Glutamatergic neuron (in vitro differentiated cells): Measurements from ENCODE around the gene PRMT7. TPM values are rescaled to one million over a fixed set of nuclear protein-coding genes. Genes with fewer than 3 reads are reported as not detected.

Experiments used
- DNase-seq: peaks from one replicate; pipeline ENCODE4 v3.0.0; 2022
- H3K27ac Mint-ChIP-seq: one replicate; pipeline ENCODE4 v1.8.0; 2020; ENCODE audit warnings: mild to moderate bottlenecking, mixed read lengths, inconsistent platforms; ENCODE audit not compliant: unreplicated experiment
- H3K27me3 Mint-ChIP-seq: one replicate; pipeline ENCODE4 v1.8.0; 2020; ENCODE audit warnings: mild to moderate bottlenecking, moderate library complexity, mixed read lengths, inconsistent platforms; ENCODE audit not compliant: unreplicated experiment
- H3K36me3 Mint-ChIP-seq: one replicate; pipeline ENCODE4 v1.8.0; 2020; ENCODE audit warnings: mild to moderate bottlenecking, mixed read lengths, inconsistent platforms; ENCODE audit not compliant: unreplicated experiment
- H3K4me1 Mint-ChIP-seq: one replicate; pipeline ENCODE4 v1.8.0; 2020; ENCODE audit warnings: mild to moderate bottlenecking, low read depth, mixed read lengths, inconsistent platforms; ENCODE audit not compliant: unreplicated experiment
- H3K4me3 Mint-ChIP-seq: one replicate; pipeline ENCODE4 v1.8.0; 2020; ENCODE audit warnings: mild to moderate bottlenecking, mixed read lengths, inconsistent platforms; ENCODE audit not compliant: unreplicated experiment
- H3K9me3 Mint-ChIP-seq: one replicate; pipeline ENCODE4 v1.8.0; 2020; ENCODE audit warnings: mild to moderate bottlenecking, moderate library complexity, mixed read lengths, inconsistent platforms; ENCODE audit not compliant: unreplicated experiment
- total RNA-seq: library from RNA; stranded (reverse); fragmentation: NEBNext Ultra II Directional; extraction: Animal tissue kit (Norgen Biotek cat#: 25700); gene quantifications from one replicate; pipeline ENCODE4 v1.2.1, GENCODE V29; 2021; ENCODE audit not compliant: unreplicated experiment
- TF ChIP-seq, protein P1 (sequence below): fragments of 200-600 bp; sonication (generic); IDR thresholded peaks from one replicate; pipeline ENCODE4 v1.5.0; 2021; ENCODE audit not compliant: partially characterized antibody, unreplicated experiment

Gene PRMT7
- total RNA-seq, 1 donor from 2014 or later: 62.7 TPM

DNA sequence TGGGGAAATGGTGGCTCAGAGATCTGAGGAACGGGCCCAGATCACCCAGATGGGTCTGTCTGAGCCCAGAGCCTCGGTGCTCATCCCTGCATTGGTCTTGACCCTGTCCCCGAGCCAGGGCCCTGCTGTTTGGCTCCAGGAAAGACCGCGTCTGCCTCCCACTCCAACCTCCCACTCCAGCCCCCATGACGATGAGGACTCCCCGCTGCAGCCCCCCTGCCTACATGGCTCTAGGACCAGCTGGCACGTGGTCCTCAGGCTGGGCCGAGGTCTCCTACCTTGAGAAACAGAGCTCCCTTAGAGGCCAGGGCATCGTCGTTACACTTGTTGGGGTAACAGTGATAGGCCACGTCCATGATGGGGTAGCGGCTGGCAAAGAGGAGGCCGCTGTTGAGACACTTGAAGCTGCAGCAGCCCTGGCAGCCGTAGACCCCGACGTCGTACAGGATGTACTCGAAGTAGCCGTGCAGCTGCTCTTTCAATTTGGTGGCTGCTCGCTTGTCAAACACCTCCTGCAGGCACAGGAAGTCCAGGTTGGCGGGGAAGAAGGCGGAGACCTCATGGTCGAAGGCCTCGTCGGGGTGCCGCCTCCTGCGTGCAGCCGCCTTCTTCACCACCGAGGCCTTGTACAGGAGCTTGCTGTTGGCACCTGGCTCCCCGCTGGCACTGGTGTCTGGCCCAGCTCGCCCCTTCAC lies 59.9 kb downstream of the PRMT7 start:
- peaks cover 16% of the 10 kb centered on the region for H3K9me3 Mint-ChIP-seq
- no peaks in the 10 kb centered on the region for H3K36me3 Mint-ChIP-seq
- H3K27ac Mint-ChIP-seq: no peak overlapping the region
- H3K27me3 Mint-ChIP-seq: peaks cover 25% of the 10 kb centered on the region
- H3K4me3 Mint-ChIP-seq: no peak overlapping the region
- DNase-seq: no peak
- TF ChIP-seq, protein P1, sequence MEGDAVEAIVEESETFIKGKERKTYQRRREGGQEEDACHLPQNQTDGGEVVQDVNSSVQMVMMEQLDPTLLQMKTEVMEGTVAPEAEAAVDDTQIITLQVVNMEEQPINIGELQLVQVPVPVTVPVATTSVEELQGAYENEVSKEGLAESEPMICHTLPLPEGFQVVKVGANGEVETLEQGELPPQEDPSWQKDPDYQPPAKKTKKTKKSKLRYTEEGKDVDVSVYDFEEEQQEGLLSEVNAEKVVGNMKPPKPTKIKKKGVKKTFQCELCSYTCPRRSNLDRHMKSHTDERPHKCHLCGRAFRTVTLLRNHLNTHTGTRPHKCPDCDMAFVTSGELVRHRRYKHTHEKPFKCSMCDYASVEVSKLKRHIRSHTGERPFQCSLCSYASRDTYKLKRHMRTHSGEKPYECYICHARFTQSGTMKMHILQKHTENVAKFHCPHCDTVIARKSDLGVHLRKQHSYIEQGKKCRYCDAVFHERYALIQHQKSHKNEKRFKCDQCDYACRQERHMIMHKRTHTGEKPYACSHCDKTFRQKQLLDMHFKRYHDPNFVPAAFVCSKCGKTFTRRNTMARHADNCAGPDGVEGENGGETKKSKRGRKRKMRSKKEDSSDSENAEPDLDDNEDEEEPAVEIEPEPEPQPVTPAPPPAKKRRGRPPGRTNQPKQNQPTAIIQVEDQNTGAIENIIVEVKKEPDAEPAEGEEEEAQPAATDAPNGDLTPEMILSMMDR: no peak
- peaks cover 23% of the 10 kb centered on the region for H3K4me1 Mint-ChIP-seq

DNA sequence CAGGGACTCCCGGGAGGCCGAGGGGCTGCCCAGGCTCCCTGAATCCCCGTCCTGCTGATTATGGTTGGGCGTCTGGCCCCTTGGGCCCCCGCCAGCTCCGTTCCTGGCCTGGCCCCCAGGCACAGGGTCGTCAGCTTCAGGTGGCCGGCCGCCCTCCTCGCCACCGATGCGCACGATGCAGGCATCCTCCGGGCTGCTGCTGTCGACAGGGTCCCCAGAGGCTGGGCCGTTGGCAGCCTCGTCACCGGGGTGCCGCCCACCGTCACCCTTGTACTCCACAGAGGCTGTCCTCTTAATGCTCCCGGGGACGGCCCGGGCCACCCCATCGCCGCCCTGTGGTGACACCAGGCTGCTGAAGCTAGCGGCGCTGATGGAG lies 60.4 kb downstream of the PRMT7 start:
- H3K27ac Mint-ChIP-seq: no peak overlapping the region
- no peak overlapping the region for H3K4me3 Mint-ChIP-seq
- H3K36me3 Mint-ChIP-seq: no peaks in the 10 kb centered on the region
- TF ChIP-seq, protein P1: no peak
- H3K4me1 Mint-ChIP-seq: peaks cover 18% of the 10 kb centered on the region
- DNase-seq: no peak
- H3K9me3 Mint-ChIP-seq: peaks cover 10% of the 10 kb centered on the region
- H3K27me3 Mint-ChIP-seq: peaks cover 19% of the 10 kb centered on the region

DNA sequence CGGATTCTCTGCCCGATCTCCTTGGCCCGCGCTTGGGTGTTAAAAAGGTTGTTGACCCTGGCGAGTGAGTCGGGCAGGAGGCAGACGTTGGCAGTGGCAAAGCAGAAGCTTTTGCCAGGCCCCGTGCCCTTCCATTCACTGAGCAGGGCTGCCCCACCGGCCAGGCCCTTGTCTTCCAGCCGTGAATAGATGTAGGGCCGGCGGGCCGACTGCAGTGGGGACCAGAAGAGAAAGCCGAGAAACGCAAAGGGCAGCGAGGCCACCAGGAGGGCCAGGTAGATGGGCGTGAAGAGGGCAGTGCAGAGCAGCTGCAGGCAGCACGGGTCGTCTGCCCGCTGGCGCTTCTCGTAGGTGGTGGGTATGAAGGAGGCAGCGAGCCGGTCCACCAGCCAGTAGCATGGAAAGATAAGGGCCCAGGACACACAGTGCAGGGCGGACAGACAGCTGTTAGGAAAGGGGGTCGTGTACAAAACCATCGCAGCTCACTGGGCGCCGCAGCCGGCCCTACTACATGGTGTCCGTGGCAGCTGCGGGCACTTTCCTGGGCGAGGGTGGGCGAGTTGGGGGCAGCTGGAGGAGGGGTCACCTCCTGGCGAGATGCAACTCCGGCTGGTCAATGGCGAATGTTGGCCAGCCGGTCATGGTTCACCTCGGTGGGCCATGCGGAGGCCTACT lies 61.0 kb downstream of the PRMT7 start:
- H3K27ac Mint-ChIP-seq: no peak overlapping the region
- DNase-seq: no peak
- TF ChIP-seq, protein P1: no peak
- H3K4me3 Mint-ChIP-seq: no peak overlapping the region
- H3K36me3 Mint-ChIP-seq: no peaks in the 10 kb centered on the region
- peaks cover 16% of the 10 kb centered on the region for H3K27me3 Mint-ChIP-seq
- peaks cover 9% of the 10 kb centered on the region for H3K9me3 Mint-ChIP-seq
- peaks cover 16% of the 10 kb centered on the region for H3K4me1 Mint-ChIP-seq

DNA sequence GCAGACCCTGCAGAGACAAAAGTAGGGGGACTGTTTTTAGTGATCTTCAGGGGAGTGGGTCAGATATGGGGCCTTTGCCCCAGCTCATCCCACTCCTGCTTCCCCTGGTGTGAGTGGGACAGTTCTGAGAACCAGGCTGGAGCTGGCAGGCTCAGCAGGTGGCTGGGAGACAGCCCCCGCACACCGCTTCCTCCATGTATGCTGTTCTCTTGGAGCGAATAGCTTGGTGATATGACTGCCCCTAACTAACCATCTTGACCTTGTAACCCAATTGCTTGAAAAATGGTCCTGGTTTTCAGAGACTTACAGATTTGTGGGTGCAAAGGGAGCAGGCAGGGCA lies 61.5 kb downstream of the PRMT7 start:
- H3K4me3 Mint-ChIP-seq: no peak overlapping the region
- peaks cover 16% of the 10 kb centered on the region for H3K4me1 Mint-ChIP-seq
- DNase-seq: no peak
- H3K9me3 Mint-ChIP-seq: peaks cover 6% of the 10 kb centered on the region
- TF ChIP-seq, protein P1: no peak
- H3K27me3 Mint-ChIP-seq: peaks cover 12% of the 10 kb centered on the region
- H3K36me3 Mint-ChIP-seq: no peaks in the 10 kb centered on the region
- H3K27ac Mint-ChIP-seq: no peak overlapping the region

DNA sequence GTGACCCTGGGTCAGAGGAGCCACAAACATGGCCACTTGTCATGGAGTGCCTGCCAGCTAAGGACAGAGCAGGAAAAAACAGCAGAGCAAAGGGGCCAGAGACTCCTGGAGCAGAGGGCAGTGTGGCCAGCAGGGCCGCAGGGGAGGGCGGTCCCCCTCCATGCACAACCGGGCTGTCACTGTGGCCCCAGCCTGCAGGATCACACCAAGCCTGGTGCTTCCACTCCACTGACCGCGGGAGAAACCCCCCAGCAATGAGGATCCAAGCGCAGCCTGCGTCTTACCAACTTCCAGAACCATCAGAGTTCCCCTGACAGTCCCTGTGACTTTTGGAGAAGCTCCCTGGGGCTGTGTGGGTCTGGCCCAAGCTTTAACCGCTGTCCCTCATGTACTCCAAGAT lies 62.0 kb downstream of the PRMT7 start:
- peaks cover 14% of the 10 kb centered on the region for H3K4me1 Mint-ChIP-seq
- no peak overlapping the region for H3K27ac Mint-ChIP-seq
- H3K27me3 Mint-ChIP-seq: peaks cover 8% of the 10 kb centered on the region
- TF ChIP-seq, protein P1: no peak
- no peaks in the 10 kb centered on the region for H3K36me3 Mint-ChIP-seq
- H3K9me3 Mint-ChIP-seq: peaks cover 2% of the 10 kb centered on the region
- DNase-seq: no peak
- H3K4me3 Mint-ChIP-seq: no peak overlapping the region
